ENCODE measurements around the gene TECTA.
"Not testable (repeated sequence)": the region's sequence is repeated elsewhere in the genome, so short reads cannot be mapped to it uniquely, and the experiment has no call there.

TECTA gene

DNA sequence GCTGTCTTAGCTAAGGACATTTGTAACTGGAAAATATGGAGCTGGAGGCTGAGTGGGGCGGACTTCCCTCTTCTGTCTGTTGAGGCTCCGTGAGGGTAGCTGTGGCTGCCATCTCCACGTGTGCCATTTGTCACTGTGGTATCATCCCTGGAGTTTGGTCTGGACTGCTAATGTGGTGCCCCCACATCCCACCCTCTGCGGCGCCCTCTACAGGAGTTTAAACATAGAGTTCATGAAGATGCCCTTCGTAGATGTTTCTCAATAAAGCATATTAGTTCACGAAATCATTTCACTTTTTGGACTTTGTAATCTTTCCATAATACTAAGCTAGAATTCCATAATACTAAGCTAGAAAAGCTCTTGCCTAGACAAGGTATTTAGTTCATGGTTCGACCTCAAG lies 52.4 kb downstream of the TECTA start:
- no peak overlapping the region for H3K4me3 ChIP-seq (ENCODE audit: low read depth in 1 of 2, low read length in 2 of 2)
- no peaks in the 10 kb centered on the region for H3K4me1 ChIP-seq (ENCODE audit: control insufficient read depth in 1 of 2, insufficient read depth in 2 of 2, low read length in 2 of 2)
- no peaks in the 10 kb centered on the region for H3K27me3 ChIP-seq (ENCODE audit: low read depth, low read length)
- H3K27ac ChIP-seq (ENCODE audit: low read length): no peak overlapping the region
- H3K9me3 ChIP-seq (ENCODE audit: control insufficient read depth in 1 of 2, low read length in 2 of 2): no peaks in the 10 kb centered on the region
- H3K36me3 ChIP-seq (ENCODE audit: control insufficient read depth in 1 of 2, insufficient read depth in 2 of 2, low read length in 2 of 2): peaks cover 0 to 6% of the 10 kb centered on the region in 2 donors

DNA sequence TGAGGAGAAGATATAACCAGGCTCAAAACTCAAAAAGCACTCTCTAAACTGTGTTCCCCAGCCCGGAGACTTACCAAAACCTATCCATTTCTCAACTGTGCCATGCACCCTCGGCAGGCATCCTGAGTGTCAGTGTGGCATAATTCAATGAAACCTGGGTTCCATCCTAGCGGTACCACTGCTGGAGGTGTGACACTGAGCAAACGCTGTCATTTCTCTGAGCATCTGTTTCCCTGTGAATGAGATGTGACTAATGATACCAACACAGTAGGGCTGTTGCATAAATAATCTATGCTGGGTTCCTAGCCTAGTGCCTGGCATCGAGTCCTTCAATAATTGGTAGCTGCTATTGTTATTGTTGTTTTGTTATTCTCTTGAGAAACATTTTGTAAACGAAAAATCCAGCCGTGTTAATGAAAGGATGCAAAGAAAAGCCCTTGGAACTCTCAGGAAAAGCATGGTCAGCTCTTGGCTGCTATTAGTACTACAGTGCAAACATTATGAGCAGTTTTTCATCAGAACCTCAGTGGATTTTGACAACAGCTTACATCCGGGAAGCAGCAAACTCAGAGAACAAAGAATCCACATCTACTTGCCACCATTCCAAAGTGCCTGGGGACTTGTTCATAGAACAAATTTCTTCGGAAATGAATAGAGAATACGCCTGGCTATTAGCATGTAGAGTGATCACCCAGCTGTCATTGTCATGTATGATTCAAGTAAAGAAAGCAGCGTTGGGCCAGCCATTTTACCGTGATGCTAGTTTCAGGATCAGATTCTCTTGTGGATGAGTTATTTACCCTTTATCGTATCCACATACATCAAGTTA lies 53.7 kb downstream of the TECTA start:
- no peaks in the 10 kb centered on the region for H3K27me3 ChIP-seq (ENCODE audit: low read depth, low read length)
- H3K4me3 ChIP-seq (ENCODE audit: low read depth in 1 of 2, low read length in 2 of 2): no peak overlapping the region
- H3K9me3 ChIP-seq (ENCODE audit: control insufficient read depth in 1 of 2, low read length in 2 of 2): no peaks in the 10 kb centered on the region
- no peak overlapping the region for H3K27ac ChIP-seq (ENCODE audit: low read length)
- H3K36me3 ChIP-seq (ENCODE audit: control insufficient read depth in 1 of 2, insufficient read depth in 2 of 2, low read length in 2 of 2): peaks cover 0 to 6% of the 10 kb centered on the region in 2 donors
- H3K4me1 ChIP-seq (ENCODE audit: control insufficient read depth in 1 of 2, insufficient read depth in 2 of 2, low read length in 2 of 2): no peaks in the 10 kb centered on the region

DNA sequence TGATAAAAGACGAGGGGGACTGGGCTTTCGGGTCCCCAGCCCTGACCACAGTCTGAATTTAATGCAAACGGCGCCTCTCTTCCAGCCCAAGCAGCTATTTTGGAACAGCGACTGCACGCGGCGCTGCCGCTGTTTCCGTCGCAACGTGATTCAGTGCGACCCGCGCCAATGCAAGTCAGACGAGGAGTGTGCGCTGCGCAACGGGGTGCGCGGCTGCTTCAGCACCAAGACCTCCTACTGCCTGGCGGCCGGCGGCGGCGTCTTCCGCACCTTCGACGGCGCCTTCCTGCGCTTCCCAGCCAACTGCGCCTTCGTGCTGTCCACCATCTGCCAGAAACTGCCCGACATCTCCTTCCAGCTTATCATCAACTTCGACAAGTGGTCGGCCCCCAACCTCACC lies 56.7 kb downstream of the TECTA start:
- no peak overlapping the region for H3K4me3 ChIP-seq (ENCODE audit: low read depth in 1 of 2, low read length in 2 of 2)
- H3K36me3 ChIP-seq (ENCODE audit: control insufficient read depth in 1 of 2, insufficient read depth in 2 of 2, low read length in 2 of 2): peaks cover 0 to 5% of the 10 kb centered on the region in 2 donors
- H3K27ac ChIP-seq (ENCODE audit: low read length): no peak overlapping the region
- H3K9me3 ChIP-seq (ENCODE audit: control insufficient read depth in 1 of 2, low read length in 2 of 2): no peaks in the 10 kb centered on the region
- H3K27me3 ChIP-seq (ENCODE audit: low read depth, low read length): no peaks in the 10 kb centered on the region
- H3K4me1 ChIP-seq (ENCODE audit: control insufficient read depth in 1 of 2, insufficient read depth in 2 of 2, low read length in 2 of 2): no peaks in the 10 kb centered on the region

DNA sequence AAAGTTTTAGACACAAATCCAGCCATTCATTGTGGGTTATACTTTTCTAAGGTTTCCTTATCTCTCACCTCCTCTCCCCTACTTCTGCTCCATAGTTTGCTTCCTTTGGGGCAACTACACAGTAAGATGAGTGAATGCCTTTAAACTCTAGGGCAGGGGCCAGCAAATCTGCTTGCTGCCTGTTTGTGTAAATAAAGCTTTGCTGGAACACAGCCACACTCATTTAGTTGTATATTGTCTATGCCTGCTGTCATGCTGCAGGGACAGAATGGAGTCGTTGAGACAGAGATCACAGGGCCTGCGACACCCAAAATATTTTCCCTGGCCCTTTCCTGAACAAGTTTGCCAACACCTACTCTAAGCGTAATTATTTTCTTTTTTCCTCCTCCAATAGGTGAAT lies 58.7 kb downstream of the TECTA start:
- no peaks in the 10 kb centered on the region for H3K4me1 ChIP-seq (ENCODE audit: control insufficient read depth in 1 of 2, insufficient read depth in 2 of 2, low read length in 2 of 2)
- no peak overlapping the region for H3K4me3 ChIP-seq (ENCODE audit: low read depth in 1 of 2, low read length in 2 of 2)
- H3K27ac ChIP-seq (ENCODE audit: low read length): no peak overlapping the region
- no peaks in the 10 kb centered on the region for H3K9me3 ChIP-seq (ENCODE audit: control insufficient read depth in 1 of 2, low read length in 2 of 2)
- H3K27me3 ChIP-seq (ENCODE audit: low read depth, low read length): no peaks in the 10 kb centered on the region
- H3K36me3 ChIP-seq (ENCODE audit: control insufficient read depth in 1 of 2, insufficient read depth in 2 of 2, low read length in 2 of 2): no peaks in the 10 kb centered on the region

DNA sequence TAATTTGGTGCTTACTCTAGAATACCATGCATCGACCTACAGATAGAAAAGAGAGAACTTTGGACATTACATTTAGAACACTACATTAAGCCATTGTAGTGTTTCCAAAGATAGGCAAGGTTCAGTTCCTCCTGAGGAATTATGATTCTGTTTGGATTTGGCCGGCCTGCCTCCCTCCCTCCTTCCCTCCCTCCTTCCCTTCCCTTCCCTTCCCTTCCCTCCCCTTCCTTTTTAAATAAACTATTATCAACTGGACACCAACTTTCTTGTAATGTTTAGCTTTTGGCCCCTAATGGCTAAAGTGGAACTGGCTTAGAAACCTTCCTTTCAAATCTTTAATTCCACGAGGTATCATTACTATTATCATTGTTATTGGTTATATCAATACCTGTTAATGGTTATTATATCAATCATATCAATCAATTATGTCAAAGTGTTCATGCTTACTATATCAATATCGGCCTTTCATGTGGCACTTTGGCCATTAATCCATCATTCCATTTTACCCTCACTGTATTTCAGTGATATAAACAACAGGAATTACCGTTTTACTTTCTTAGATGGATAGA lies 60.4 kb downstream of the TECTA start:
- no peaks in the 10 kb centered on the region for H3K36me3 ChIP-seq (ENCODE audit: control insufficient read depth in 1 of 2, insufficient read depth in 2 of 2, low read length in 2 of 2)
- H3K4me1 ChIP-seq (ENCODE audit: control insufficient read depth in 1 of 2, insufficient read depth in 2 of 2, low read length in 2 of 2): no peaks in the 10 kb centered on the region
- H3K4me3 ChIP-seq (ENCODE audit: low read depth in 1 of 2, low read length in 2 of 2): no peak overlapping the region
- no peak overlapping the region for H3K27ac ChIP-seq (ENCODE audit: low read length)
- H3K9me3 ChIP-seq (ENCODE audit: control insufficient read depth in 1 of 2, low read length in 2 of 2): no peaks in the 10 kb centered on the region
- H3K27me3 ChIP-seq (ENCODE audit: low read depth, low read length): no peaks in the 10 kb centered on the region

DNA sequence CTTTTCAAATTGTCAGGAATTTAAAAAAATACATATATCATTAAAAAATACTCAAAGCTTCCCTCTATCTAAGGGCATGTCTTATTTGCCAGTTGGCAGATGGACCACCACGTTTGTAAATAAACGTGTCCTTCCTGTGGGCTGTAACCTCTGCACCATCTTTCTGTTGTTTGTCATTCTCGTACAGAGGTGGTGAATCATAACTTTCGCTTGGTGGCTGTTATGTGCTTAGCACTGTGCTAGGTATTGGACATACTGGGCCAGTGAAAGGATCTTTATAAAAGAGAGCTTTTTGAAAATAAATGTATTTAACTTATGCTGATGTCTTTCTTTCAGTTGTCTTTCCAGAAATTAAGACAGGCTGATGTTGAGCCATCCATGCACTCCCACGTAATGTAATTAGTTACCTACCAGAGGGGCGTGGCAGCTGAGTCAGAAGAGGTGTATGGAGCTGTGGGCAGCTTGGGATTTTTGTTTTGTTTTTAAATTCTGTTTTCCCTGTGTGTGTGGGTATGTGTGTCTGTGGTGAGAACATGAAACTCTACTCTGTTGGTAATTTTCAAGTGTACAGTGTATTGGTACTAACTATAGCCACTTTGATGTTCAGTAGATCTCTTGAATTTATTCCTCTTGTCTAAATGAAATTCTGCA lies 62.7 kb downstream of the TECTA start:
- no peak overlapping the region for H3K27ac ChIP-seq (ENCODE audit: low read length)
- no peaks in the 10 kb centered on the region for H3K4me1 ChIP-seq (ENCODE audit: control insufficient read depth in 1 of 2, insufficient read depth in 2 of 2, low read length in 2 of 2)
- no peaks in the 10 kb centered on the region for H3K9me3 ChIP-seq (ENCODE audit: control insufficient read depth in 1 of 2, low read length in 2 of 2)
- H3K4me3 ChIP-seq (ENCODE audit: low read depth in 1 of 2, low read length in 2 of 2): no peak overlapping the region
- peaks cover 0 to 4% of the 10 kb centered on the region in 2 donors for H3K36me3 ChIP-seq (ENCODE audit: control insufficient read depth in 1 of 2, insufficient read depth in 2 of 2, low read length in 2 of 2)
- no peaks in the 10 kb centered on the region for H3K27me3 ChIP-seq (ENCODE audit: low read depth, low read length)

DNA sequence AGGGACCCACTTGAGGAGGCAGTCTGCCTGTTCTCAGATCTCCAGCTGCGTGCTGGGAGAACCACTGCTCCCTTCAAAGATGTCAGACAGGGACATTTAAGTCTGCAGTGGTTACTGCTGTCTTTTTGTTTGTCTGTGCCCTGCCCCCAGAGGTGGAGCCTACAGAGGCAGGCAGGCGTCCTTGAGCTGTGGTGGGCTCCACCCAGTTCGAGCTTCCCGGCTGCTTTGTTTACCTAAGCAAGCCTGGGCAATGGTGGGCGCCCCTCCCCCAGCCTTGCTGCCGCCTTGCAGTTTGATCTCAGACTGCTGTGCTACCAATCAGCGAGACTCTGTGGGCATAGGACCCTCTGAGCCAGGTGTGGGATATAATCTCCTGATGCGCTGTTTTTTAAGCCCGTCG lies 76.6 kb downstream of the TECTA start:
- H3K4me1 ChIP-seq (ENCODE audit: control insufficient read depth in 1 of 2, insufficient read depth in 2 of 2, low read length in 2 of 2); H3K27me3 ChIP-seq (ENCODE audit: low read depth, low read length); H3K36me3 ChIP-seq (ENCODE audit: control insufficient read depth in 1 of 2, insufficient read depth in 2 of 2, low read length in 2 of 2); H3K27ac ChIP-seq (ENCODE audit: low read length); H3K4me3 ChIP-seq (ENCODE audit: low read depth in 1 of 2, low read length in 2 of 2): not testable (repeated sequence)
- peaks cover 7 to 12% of the 10 kb centered on the region in 2 donors for H3K9me3 ChIP-seq (ENCODE audit: control insufficient read depth in 1 of 2, low read length in 2 of 2)

DNA sequence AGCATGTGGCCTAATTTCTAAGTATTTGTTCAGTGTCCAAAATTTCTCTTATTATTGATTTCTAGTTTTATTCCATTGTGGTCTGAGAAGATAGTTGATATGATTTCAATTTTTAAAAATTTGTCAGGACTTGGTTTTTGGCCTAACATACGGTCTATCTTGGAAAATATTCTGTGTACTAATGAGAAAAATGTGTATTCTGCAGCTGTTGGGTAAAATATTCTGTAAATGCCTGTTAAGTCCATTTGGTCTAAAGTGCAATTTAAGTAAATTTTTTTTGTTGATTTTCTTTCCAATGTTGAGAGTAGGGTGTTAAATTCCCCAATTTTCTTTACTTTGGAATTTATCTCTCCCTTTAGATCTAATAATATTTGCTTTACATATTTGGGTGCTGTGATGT lies 78.3 kb downstream of the TECTA start:
- Histone ChIP-seq H3K36me3 (ENCODE audit: control insufficient read depth in 1 of 2, insufficient read depth in 2 of 2, low read length in 2 of 2) (no peaks in the 10 kb centered on the region), H3K4me3 (ENCODE audit: low read depth in 1 of 2, low read length in 2 of 2) (no peak overlapping the region), H3K4me1 (ENCODE audit: control insufficient read depth in 1 of 2, insufficient read depth in 2 of 2, low read length in 2 of 2) (no peaks in the 10 kb centered on the region), H3K27ac (ENCODE audit: low read length) (no peak overlapping the region), H3K27me3 (ENCODE audit: low read depth, low read length) (no peaks in the 10 kb centered on the region), H3K9me3 (ENCODE audit: control insufficient read depth in 1 of 2, low read length in 2 of 2) (peaks cover 7 to 12% of the 10 kb centered on the region in 2 donors)

DNA sequence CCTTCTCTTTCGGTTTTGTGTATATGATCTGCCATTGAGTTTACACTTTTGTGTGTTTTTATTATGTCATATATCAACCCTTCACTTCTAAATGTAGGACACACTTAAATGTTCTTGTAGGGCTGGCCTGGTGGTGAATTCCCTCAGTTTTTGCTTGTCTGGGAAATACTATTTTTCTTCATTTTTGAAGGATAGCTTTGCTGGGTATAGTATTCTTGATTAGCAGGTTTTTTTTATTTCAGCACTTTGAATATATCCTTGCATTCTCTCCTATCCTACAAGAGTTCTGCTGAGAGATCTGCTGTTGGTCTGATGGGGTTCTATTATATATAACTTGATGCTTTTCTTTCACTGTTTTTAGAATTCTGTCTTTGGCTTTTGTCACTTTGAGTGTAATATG lies 79.1 kb downstream of the TECTA start:
- Histone ChIP-seq H3K4me1 (ENCODE audit: control insufficient read depth in 1 of 2, insufficient read depth in 2 of 2, low read length in 2 of 2) (no peaks in the 10 kb centered on the region), H3K27me3 (ENCODE audit: low read depth, low read length) (no peaks in the 10 kb centered on the region), H3K4me3 (ENCODE audit: low read depth in 1 of 2, low read length in 2 of 2) (no peak overlapping the region), H3K27ac (ENCODE audit: low read length) (no peak overlapping the region), H3K9me3 (ENCODE audit: control insufficient read depth in 1 of 2, low read length in 2 of 2) (peaks cover 7 to 12% of the 10 kb centered on the region in 2 donors), H3K36me3 (ENCODE audit: control insufficient read depth in 1 of 2, insufficient read depth in 2 of 2, low read length in 2 of 2) (no peaks in the 10 kb centered on the region)

DNA sequence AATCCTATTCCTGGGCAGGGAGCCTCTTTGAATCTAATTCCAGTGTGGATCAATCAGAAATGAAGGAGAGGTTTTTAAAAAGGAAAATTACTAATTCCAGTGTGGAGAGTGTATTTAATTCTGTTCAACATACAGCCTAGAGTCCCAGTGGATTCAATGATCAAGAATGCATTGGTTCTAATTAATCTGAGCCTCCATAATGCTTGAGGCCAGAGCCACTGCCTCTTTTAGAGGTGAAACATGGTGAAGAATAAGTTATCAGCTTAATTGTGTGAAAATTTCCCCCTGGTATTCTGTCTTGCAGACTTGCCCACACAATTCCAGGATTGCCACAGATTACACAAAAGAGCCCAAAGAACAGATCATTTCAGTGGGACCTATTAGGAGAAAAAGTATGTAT lies 87.7 kb downstream of the TECTA start:
- no peaks in the 10 kb centered on the region for H3K36me3 ChIP-seq (ENCODE audit: control insufficient read depth in 1 of 2, insufficient read depth in 2 of 2, low read length in 2 of 2)
- no peaks in the 10 kb centered on the region for H3K4me1 ChIP-seq (ENCODE audit: control insufficient read depth in 1 of 2, insufficient read depth in 2 of 2, low read length in 2 of 2)
- no peak overlapping the region for H3K27ac ChIP-seq (ENCODE audit: low read length)
- no peaks in the 10 kb centered on the region for H3K27me3 ChIP-seq (ENCODE audit: low read depth, low read length)
- H3K4me3 ChIP-seq (ENCODE audit: low read depth in 1 of 2, low read length in 2 of 2): no peak overlapping the region
- H3K9me3 ChIP-seq (ENCODE audit: control insufficient read depth in 1 of 2, low read length in 2 of 2): no peaks in the 10 kb centered on the region

DNA sequence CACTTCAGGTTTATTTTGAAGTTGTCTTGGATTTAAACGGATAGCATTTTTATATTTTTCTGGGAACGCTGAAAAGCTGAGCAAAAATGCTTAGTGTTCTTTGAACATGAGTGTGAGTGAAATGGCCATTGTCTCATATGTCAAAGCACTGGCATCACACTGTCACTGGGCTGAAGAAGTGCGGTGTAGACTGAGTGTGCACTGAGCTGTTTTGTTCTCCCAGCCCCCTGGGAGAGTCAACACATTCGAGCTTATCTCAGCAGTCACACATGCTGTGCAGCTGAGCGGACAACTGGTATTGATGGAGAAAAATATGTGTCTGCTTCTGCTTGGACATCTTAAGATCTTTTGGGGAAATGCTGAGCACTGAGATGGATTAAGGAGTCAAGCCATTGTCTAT lies 90.8 kb downstream of the TECTA start:
- no peak overlapping the region for H3K4me3 ChIP-seq (ENCODE audit: low read depth in 1 of 2, low read length in 2 of 2)
- no peaks in the 10 kb centered on the region for H3K36me3 ChIP-seq (ENCODE audit: control insufficient read depth in 1 of 2, insufficient read depth in 2 of 2, low read length in 2 of 2)
- no peaks in the 10 kb centered on the region for H3K27me3 ChIP-seq (ENCODE audit: low read depth, low read length)
- no peaks in the 10 kb centered on the region for H3K9me3 ChIP-seq (ENCODE audit: control insufficient read depth in 1 of 2, low read length in 2 of 2)
- H3K4me1 ChIP-seq (ENCODE audit: control insufficient read depth in 1 of 2, insufficient read depth in 2 of 2, low read length in 2 of 2): no peaks in the 10 kb centered on the region
- no peak overlapping the region for H3K27ac ChIP-seq (ENCODE audit: low read length)

Measured in muscle layer of duodenum (tissue), 2 donors.